Naive thymus-derived CD4-positive, alpha-beta T cell (primary cell): Measurements from ENCODE around the gene ELL2. TPM values are rescaled to one million over a fixed set of nuclear protein-coding genes. Genes with fewer than 3 reads are reported as not detected.

Experiments
- ATAC-seq: fragments of 150-1000 bp; cut with Tn5 transposase; 2 replicates; pipeline ENCODE4 v1.10.0; 2021; ENCODE audit warnings: mild to moderate bottlenecking, moderate library complexity
- CTCF ChIA-PET: fragments of 350-600 bp; sonication (Branson Sonifier 250); formaldehyde crosslinking; loops from one replicate; lab custom pipeline; 2021; ENCODE audit warnings: antibody characterized with exemption; lab: Charles Lee
- POLR2A ChIA-PET: fragments of 350-600 bp; sonication (Branson Sonifier 250); formaldehyde crosslinking; loops from one replicate; lab custom pipeline; 2021; ENCODE audit warnings: antibody characterized with exemption, inconsistent platforms; lab: Charles Lee
- DNase-seq, 9 donors: peaks; one replicate each; pipeline versions ENCODE4 v3.0.0 to v3.0.0-alpha.2; 2020 to 2022; ENCODE audit warnings: mixed read lengths in 1 of 9
- H3K27ac ChIP-seq: one replicate; pipeline ENCODE4 v1.7.0; 2013; ENCODE audit warnings: mild to moderate bottlenecking, low read depth, low read length, moderate library complexity
- H3K27me3 ChIP-seq, 2 donors: one replicate each; pipeline ENCODE4 v1.7.0; 2013; ENCODE audit warnings: low read length in 2 of 2, mild to moderate bottlenecking in 2 of 2, moderate library complexity in 2 of 2; ENCODE audit not compliant: control insufficient read depth in 2 of 2, insufficient read depth in 2 of 2
- H3K36me3 ChIP-seq, 3 experiments: 1 replicate in 2 of 3; 2 replicates in 1 of 3; pipeline ENCODE4 v1.7.0; 2013; ENCODE audit warnings: low read length in 3 of 3, mild to moderate bottlenecking in 3 of 3, moderate library complexity in 1 of 3; ENCODE audit not compliant: insufficient read depth in 3 of 3, control insufficient read depth in 2 of 3
- H3K4me1 ChIP-seq, 2 donors: one replicate each; pipeline ENCODE4 v1.7.0; 2013; ENCODE audit warnings: low read length in 2 of 2, mild to moderate bottlenecking in 2 of 2, moderate library complexity in 1 of 2; ENCODE audit not compliant: control insufficient read depth in 2 of 2, insufficient read depth in 2 of 2
- H3K4me3 ChIP-seq: 2 replicates; pipeline ENCODE4 v1.7.0; 2013; ENCODE audit warnings: mild to moderate bottlenecking, low read length
- H3K9me3 ChIP-seq, 3 experiments: 1 replicate in 2 of 3; 2 replicates in 1 of 3; pipeline ENCODE4 v1.7.0; 2013; ENCODE audit warnings: low read length in 3 of 3; ENCODE audit not compliant: control insufficient read depth in 2 of 3
- H3K27ac Mint-ChIP-seq, 9 donors: one replicate each; pipeline ENCODE4 v1.8.0; 2020 to 2022; ENCODE audit warnings: mixed read lengths in 9 of 9, mild to moderate bottlenecking in 8 of 9, moderate library complexity in 5 of 9, inconsistent platforms in 2 of 9
- H3K27me3 Mint-ChIP-seq, 5 donors: one replicate each; pipeline ENCODE4 v1.8.0; 2021 to 2022; ENCODE audit warnings: mixed read lengths in 5 of 5, mild to moderate bottlenecking in 1 of 5
- H3K36me3 Mint-ChIP-seq, 5 donors: one replicate each; pipeline ENCODE4 v1.8.0; 2020 to 2022; ENCODE audit warnings: mixed read lengths in 5 of 5, mild to moderate bottlenecking in 3 of 5, inconsistent platforms in 1 of 5
- H3K4me1 Mint-ChIP-seq, 7 donors: one replicate each; pipeline ENCODE4 v1.8.0; 2020 to 2022; ENCODE audit warnings: mixed read lengths in 7 of 7, mild to moderate bottlenecking in 3 of 7, inconsistent platforms in 1 of 7
- H3K4me3 Mint-ChIP-seq, 10 donors: one replicate each; pipeline ENCODE4 v1.8.0; 2020 to 2022; ENCODE audit warnings: mild to moderate bottlenecking in 10 of 10, mixed read lengths in 10 of 10, moderate library complexity in 6 of 10, inconsistent platforms in 2 of 10
- H3K9me3 Mint-ChIP-seq, 11 donors: one replicate each; pipeline ENCODE4 v1.8.0; 2020 to 2022; ENCODE audit warnings: mixed read lengths in 11 of 11, mild to moderate bottlenecking in 4 of 11, inconsistent platforms in 1 of 11, moderate library complexity in 1 of 11
- intact Hi-C, 2 donors: fragments of 100-400 bp; cut with micrococcal nuclease; formaldehyde crosslinking; loops; one replicate each; pipeline ENCODE4 v1.15.1; 2023
- polyA plus RNA-seq, 2 donors: library from polyadenylated mRNA; unstranded; fragments of 300-500 nt; fragmentation: Illumina TruSeq; gene quantifications; one replicate each; pipeline ENCODE4 v1.2.3, GENCODE V29; 2021
- total RNA-seq, 6 experiments: library from RNA in 5 of 6; stranded (reverse) in 5 of 6; gene quantifications; 1 replicate in 5 of 6; 2 replicates in 1 of 6; pipeline ENCODE4 v1.2.3 and lab custom pipeline; 2021 to 2026

Gene ELL2
- total and polyA plus RNA-seq, 7 experiments from 2014 or later = 1.9 to 65.8 (median 14.0) TPM

- no peaks in the 10 kb centered on the region for H3K27me3 ChIP-seq
- intact Hi-C loops = loop anchor here (1.0 to 5.0 kb wide), 9 partner anchors 12 to 880 kb away; partner anchors contain the start of genes ARSK (in 1 of the 2), GLRX (in 1 of the 2) and SKIC3 (in 1 of the 2)
- ATAC-seq (no peak), DNase-seq (no peak)
- H3K4me3 Mint-ChIP-seq = no peak overlapping the region
- H3K27me3 Mint-ChIP-seq = peaks cover 0 to 15% (median 0%) of the 10 kb centered on the region in 5 donors
- H3K27ac Mint-ChIP-seq = peak overlapping the region in 1 of 9 donors; percentile 18
- no peaks in the 10 kb centered on the region for H3K36me3 ChIP-seq
- H3K4me3 ChIP-seq = no peak overlapping the region
- H3K27ac ChIP-seq = no peak overlapping the region
- H3K9me3 Mint-ChIP-seq = no peaks in the 10 kb centered on the region
- no peaks in the 10 kb centered on the region for H3K9me3 ChIP-seq
- ChIA-PET CTCF (interaction anchor here (0.6 to 15.0 kb wide), 17 partner anchors 10 to 546 kb away, joined by 3 to 357 read pairs (median 5); partner anchors contain the start of gene GLRX), POLR2A (interaction anchor here (0.7 to 1.3 kb wide), 4 partner anchors 11 to 202 kb away, joined by 3 to 6 read pairs (median 4); no protein-coding TSS in a partner anchor)
- peaks cover 10 to 32% (median 16%) of the 10 kb centered on the region in 7 donors for H3K4me1 Mint-ChIP-seq
- no peaks in the 10 kb centered on the region for H3K36me3 Mint-ChIP-seq
- peaks cover 10 to 13% of the 10 kb centered on the region in 2 donors for H3K4me1 ChIP-seq
These were observed 114.4 kb downstream of the ELL2 start for GRCh38 chr5:95847261-95847592.

GRCh38 chr5:95846554-95847260 lies 114.9 kb downstream of the ELL2 start:
- CTCF ChIA-PET = interaction anchor here (0.6 to 15.0 kb wide), 18 partner anchors 9 to 1165 kb away, joined by 3 to 357 read pairs (median 5); partner anchors contain the start of gene GLRX
- no peaks in the 10 kb centered on the region for H3K27me3 ChIP-seq
- DNase-seq (peak; percentile 38 to 73 (median 68)), ATAC-seq (peak; percentile 88)
- intact Hi-C loops = loop anchor here (1.0 to 5.0 kb wide), 9 partner anchors 11 to 879 kb away; partner anchors contain the start of genes ARSK (in 1 of the 2), GLRX (in 1 of the 2) and SKIC3 (in 1 of the 2)
- no peak overlapping the region for H3K4me3 ChIP-seq
- Mint-ChIP-seq H3K27me3 (peaks cover 0 to 15% (median 0%) of the 10 kb centered on the region in 5 donors), H3K4me3 (no peak overlapping the region), H3K36me3 (no peaks in the 10 kb centered on the region), H3K9me3 (no peaks in the 10 kb centered on the region), H3K4me1 (peaks cover 10 to 33% (median 16%) of the 10 kb centered on the region in 7 donors), H3K27ac (peak overlapping the region in 2 of 9 donors; percentile 3 to 18)
- H3K4me1 ChIP-seq = peaks cover 10 to 13% of the 10 kb centered on the region in 2 donors
- H3K36me3 ChIP-seq = no peaks in the 10 kb centered on the region
- no peak overlapping the region for H3K27ac ChIP-seq
- no peaks in the 10 kb centered on the region for H3K9me3 ChIP-seq
- POLR2A ChIA-PET = interaction anchor here (0.7 to 1.3 kb wide), 5 partner anchors 10 to 66 kb away, joined by 3 to 6 read pairs (median 4); no protein-coding TSS in a partner anchor

- Mint-ChIP-seq H3K4me3 (no peak overlapping the region), H3K36me3 (no peaks in the 10 kb centered on the region), H3K27ac (peak overlapping the region in 3 of 9 donors; percentile 1 to 66 (median 55)), H3K4me1 (peaks cover 10 to 30% (median 16%) of the 10 kb centered on the region in 7 donors), H3K27me3 (peaks cover 0 to 15% (median 0%) of the 10 kb centered on the region in 5 donors), H3K9me3 (no peaks in the 10 kb centered on the region)
- H3K9me3 ChIP-seq = no peaks in the 10 kb centered on the region
- no peaks in the 10 kb centered on the region for H3K27me3 ChIP-seq
- no peaks in the 10 kb centered on the region for H3K36me3 ChIP-seq
- DNase-seq (no peak), ATAC-seq (no peak)
- H3K4me3 ChIP-seq = no peak overlapping the region
- H3K27ac ChIP-seq = no peak overlapping the region
- POLR2A ChIA-PET = interaction anchor here (0.6 to 1.0 kb wide), 2 partner anchors 13 to 24 kb away, joined by 3 read pairs; no protein-coding TSS in a partner anchor
- H3K4me1 ChIP-seq = peaks cover 10 to 13% of the 10 kb centered on the region in 2 donors
- intact Hi-C loops = loop anchor here in 1 of 2 donors (5.0 kb wide), 2 partner anchors 563 to 878 kb away; no protein-coding TSS in a partner anchor
- CTCF ChIA-PET = interaction anchor here (0.8 to 15.0 kb wide), 6 partner anchors 29 to 210 kb away, joined by 3 to 357 read pairs (median 6); no protein-coding TSS in a partner anchor
These were observed 116.3 kb downstream of the ELL2 start for GRCh38 chr5:95845391-95845790.

DNA sequence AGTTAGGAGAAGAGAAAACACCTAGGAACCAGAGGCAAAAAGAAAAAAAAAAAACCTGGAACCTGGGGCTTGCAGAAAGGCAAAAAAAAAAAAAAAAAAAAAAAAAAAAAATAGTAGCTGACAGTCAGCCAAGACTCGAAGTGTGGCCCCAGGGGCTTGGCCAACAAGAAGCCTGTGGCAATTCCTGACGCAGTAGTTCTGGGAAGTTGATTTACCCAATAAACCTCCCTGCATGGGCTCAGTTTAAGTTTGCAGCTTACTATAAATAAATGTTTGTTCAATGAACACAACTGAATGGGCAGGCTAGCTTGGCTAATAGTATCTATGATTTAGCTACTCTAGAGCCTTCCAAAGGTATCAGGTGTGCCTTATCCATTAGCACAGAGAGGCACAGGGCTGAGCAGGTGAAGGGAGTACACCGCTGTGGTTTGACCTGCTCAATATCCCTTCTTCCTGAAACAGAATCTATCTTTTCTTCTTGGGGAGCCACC lies 117.9 kb downstream of the ELL2 start:
- Histone ChIP-seq H3K4me1 (peaks cover 10 to 13% of the 10 kb centered on the region in 2 donors), H3K36me3 (no peaks in the 10 kb centered on the region), H3K9me3 (no peaks in the 10 kb centered on the region), H3K27ac (no peak overlapping the region), H3K27me3 (no peaks in the 10 kb centered on the region), H3K4me3 (no peak overlapping the region)
- intact Hi-C loops = loop anchor here (1.0 to 2.0 kb wide), 10 partner anchors 8 to 288 kb away; partner anchors contain the start of genes ARSK (in 1 of the 2) and RHOBTB3 (in 1 of the 2)
- Mint-ChIP-seq H3K4me1 (peaks cover 18 to 30% (median 21%) of the 10 kb centered on the region in 7 donors), H3K9me3 (no peaks in the 10 kb centered on the region), H3K27ac (peak overlapping the region in 5 of 9 donors; percentile 85 to 94 (median 87)), H3K27me3 (peaks cover 0 to 9% (median 0%) of the 10 kb centered on the region in 5 donors), H3K36me3 (no peaks in the 10 kb centered on the region), H3K4me3 (no peak overlapping the region)
- POLR2A ChIA-PET = interaction anchor here (0.6 to 2.0 kb wide), 9 partner anchors 12 to 84 kb away, joined by 3 to 16 read pairs (median 4); partner anchors contain the start of gene GLRX
- CTCF ChIA-PET = interaction anchor here (0.6 to 15.0 kb wide), 11 partner anchors 9 to 216 kb away, joined by 3 to 357 read pairs (median 5); partner anchors contain the start of gene GLRX
- no peak for ATAC-seq
- DNase-seq = no peak

DNA sequence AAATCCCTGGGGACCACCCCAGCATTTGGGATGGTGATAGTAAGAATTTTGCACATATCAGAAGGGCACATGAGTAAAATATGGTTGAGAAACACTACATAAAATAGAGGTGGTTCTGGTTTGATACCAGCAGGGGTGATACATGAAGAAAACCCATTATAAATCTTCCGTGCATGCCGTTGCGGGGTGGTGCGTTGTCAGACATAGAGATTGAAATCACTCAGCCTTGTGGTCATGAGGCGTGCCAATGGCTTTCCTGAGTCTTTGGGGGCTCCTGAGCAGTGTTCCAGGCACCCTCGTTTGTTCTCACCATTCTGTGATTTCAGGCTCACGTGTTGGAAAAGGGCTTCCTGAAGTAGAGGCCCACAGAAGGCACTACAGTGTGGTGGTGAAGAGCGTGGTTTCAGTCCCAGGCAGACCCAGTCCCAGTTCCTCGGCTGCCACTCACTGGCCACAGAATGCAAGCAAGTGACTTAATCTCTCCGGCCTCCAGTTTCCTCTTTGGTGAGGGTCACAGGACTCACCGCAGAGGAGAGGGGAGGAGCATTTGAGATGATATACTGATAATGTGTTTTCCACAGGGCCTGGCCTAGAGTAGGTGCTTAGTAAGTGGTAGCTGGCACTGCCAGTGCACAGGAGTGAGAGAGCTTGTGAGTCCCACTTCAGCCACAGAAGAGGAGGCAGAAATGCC lies 118.7 kb downstream of the ELL2 start:
- Histone ChIP-seq H3K9me3 (no peaks in the 10 kb centered on the region), H3K27me3 (no peaks in the 10 kb centered on the region), H3K4me1 (peaks cover 10 to 13% of the 10 kb centered on the region in 2 donors), H3K4me3 (no peak overlapping the region), H3K36me3 (no peaks in the 10 kb centered on the region), H3K27ac (peak overlapping the region; percentile 26)
- ATAC-seq = peak; percentile 86
- Mint-ChIP-seq H3K36me3 (no peaks in the 10 kb centered on the region), H3K9me3 (no peaks in the 10 kb centered on the region), H3K4me3 (peak overlapping the region in 8 of 10 donors; percentile 34 to 72 (median 58)), H3K27ac (peak overlapping the region; percentile 54 to 94 (median 87)), H3K27me3 (peaks cover 0 to 5% (median 0%) of the 10 kb centered on the region in 5 donors), H3K4me1 (peaks cover 18 to 30% (median 22%) of the 10 kb centered on the region in 7 donors)
- intact Hi-C loops = loop anchor here (1.0 to 2.0 kb wide), 10 partner anchors 8 to 288 kb away; partner anchors contain the start of genes ARSK (in 1 of the 2) and RHOBTB3 (in 1 of the 2)
- DNase-seq = peak; percentile 23 to 62 (median 46)
- CTCF ChIA-PET = interaction anchor here (0.6 to 15.0 kb wide), 11 partner anchors 8 to 198 kb away, joined by 3 to 357 read pairs (median 5); partner anchors contain the start of gene GLRX
- POLR2A ChIA-PET = interaction anchor here (0.8 to 2.0 kb wide), 7 partner anchors 11 to 83 kb away, joined by 3 to 16 read pairs (median 4); no protein-coding TSS in a partner anchor
